Measurements from ENCODE around the gene XPO5.

DNA sequence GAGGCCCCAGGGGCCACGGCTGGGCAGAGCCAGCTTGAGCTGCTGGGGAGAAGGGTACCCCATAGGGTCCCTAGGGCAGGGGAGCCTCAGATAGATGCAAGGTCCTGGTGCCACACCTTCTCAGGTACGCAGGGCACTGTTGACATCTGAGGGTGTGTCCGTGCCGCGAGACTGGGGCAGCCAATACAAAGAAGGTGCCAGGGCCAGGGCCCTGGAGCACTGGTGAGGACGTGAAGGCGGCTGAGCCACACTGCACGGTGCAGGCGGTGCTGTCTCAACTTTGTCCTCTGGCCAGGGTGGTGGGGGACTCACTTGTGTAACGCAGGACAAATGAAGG is 65.0 kb downstream of the XPO5 start:
- TF ChIP-seq CTCF (IDR thresholded peaks at IDR 0.05) (no peak), POLR2AphosphoS5 (IDR thresholded peaks at IDR 0.05) (no peak), POLR2A (IDR thresholded peaks at IDR 0.05) (no peak), EP300 (IDR thresholded peaks at IDR 0.05) (no peak)
